Measurements from ENCODE around the gene CEP112.

Gene CEP112

DNA sequence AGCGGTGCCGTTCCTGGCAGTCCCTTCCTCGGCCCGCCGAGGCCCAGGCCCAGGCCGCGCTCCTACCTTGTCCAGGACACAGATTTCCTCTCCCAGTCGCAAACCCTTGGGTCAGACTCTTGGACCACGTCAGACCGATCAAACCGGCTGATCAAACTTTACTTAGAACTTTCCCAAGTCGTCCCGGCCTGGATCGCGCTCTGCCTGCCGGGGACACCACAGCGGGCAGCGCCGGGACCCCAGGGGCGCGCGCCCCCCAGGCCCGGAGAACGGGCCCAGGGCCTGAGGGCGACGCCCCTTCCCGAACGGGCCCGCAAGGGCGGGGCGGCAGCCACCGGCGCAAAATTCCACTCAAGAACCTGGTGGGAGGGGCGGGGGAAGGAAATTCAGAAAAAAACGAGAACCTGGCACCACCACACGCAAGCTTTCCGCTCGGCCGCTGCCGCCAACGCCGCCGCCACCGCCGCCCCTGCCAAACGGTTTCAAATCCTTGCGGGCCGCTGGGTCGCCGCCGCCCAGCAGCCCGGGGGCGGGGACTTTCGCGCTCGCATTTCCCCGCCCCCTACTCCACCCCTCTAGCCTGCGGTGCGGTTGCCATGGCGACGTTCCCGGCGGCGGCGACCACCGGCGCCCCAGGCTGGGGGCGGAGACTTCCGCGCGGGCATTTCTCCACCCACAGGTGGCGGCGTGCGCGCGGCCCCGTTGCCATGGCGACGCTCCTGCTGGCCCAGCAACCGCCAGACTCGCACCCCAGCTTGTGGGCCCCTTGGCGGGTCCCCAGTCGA lies at the start of gene CEP112:
Gene CEP112 (minus strand): TSS at position 541 of the 785 bp plus-strand sequence.
- FAIRE-seq, result no peak
- TF ChIP-seq, protein P1, sequence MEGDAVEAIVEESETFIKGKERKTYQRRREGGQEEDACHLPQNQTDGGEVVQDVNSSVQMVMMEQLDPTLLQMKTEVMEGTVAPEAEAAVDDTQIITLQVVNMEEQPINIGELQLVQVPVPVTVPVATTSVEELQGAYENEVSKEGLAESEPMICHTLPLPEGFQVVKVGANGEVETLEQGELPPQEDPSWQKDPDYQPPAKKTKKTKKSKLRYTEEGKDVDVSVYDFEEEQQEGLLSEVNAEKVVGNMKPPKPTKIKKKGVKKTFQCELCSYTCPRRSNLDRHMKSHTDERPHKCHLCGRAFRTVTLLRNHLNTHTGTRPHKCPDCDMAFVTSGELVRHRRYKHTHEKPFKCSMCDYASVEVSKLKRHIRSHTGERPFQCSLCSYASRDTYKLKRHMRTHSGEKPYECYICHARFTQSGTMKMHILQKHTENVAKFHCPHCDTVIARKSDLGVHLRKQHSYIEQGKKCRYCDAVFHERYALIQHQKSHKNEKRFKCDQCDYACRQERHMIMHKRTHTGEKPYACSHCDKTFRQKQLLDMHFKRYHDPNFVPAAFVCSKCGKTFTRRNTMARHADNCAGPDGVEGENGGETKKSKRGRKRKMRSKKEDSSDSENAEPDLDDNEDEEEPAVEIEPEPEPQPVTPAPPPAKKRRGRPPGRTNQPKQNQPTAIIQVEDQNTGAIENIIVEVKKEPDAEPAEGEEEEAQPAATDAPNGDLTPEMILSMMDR (IDR thresholded peaks at IDR 0.05; ENCODE audit: insufficient read depth, missing control alignments), result no peak
- DNase-seq (ENCODE audit: insufficient read length, low spot score), result peak; percentile 73

DNA sequence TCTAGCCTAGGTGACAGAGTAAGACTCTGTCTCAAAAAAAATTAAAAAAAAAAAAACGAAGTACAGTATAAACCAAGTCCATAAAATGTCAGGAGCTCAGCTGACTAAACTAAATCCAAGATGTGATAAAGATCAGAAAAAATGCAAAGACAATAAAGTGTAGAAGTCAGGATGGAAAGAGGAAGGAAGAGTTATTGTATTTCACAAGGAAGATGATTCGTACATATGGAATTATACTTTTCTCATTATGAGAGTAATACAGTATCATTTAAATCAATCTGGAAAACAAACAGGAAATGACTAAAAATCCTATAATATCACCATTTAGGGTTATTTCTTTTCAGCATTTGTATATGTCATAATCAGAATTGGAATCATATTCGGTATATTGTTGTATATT lies 48.7 kb upstream of the CEP112 start:
- TF ChIP-seq, protein P1 (IDR thresholded peaks at IDR 0.05; ENCODE audit: insufficient read depth, missing control alignments), result no peak
- DNase-seq (ENCODE audit: insufficient read length, low spot score) (no peak), FAIRE-seq (no peak)

DNA sequence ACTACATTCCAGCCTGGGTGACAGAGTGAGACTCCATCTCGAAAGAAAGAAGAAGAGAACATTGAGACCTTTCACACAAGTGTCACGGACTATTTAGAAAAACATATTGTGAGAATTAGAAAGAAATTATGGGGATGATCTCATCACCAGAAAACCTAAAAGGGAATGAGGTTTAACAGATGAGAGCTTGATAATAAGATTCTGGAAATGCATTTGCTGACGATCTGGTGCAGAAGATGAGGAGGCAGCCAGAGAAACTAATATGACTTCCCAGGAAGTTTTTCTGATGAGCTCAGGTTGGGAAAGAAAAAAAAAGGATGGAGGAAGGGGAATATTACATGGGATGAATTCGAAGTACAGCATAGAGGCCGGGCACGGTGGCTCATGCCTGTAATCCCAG lies 48.1 kb upstream of the CEP112 start:
- DNase-seq (ENCODE audit: insufficient read length, low spot score) (no peak), FAIRE-seq (no peak)
- TF ChIP-seq, protein P1 (IDR thresholded peaks at IDR 0.05; ENCODE audit: insufficient read depth, missing control alignments), result no peak

DNA sequence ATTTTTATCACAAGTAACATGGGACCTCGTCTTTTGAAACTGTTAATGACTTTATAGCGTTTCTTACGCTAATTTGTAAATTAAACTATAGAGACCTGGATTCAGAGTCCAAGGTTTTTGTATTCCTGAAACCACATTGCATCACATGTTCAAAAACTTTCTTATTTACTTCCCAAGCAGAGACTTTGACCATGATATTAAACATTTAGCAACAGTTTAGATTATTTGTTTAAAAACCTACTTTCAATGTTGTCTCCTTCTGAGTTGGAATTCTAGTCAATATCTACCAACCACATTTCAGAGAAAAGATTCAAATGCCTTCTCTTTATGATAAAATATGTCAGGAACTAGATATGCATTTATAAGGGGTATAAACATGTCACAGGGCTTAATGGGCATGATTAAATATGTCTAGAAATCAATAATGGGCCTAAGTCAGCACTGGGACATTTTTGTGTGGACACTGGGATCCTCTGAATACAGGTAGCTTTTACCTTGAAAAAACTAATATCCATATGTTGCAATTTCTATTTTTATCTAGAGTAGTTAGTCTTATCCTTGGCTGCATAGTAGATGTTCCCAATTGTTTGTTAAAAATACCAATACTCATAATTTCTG lies 43.6 kb upstream of the CEP112 start:
- TF ChIP-seq, protein P1 (IDR thresholded peaks at IDR 0.05; ENCODE audit: insufficient read depth, missing control alignments), result no peak
- FAIRE-seq, result no peak
- no peak for DNase-seq (ENCODE audit: insufficient read length, low spot score)

DNA sequence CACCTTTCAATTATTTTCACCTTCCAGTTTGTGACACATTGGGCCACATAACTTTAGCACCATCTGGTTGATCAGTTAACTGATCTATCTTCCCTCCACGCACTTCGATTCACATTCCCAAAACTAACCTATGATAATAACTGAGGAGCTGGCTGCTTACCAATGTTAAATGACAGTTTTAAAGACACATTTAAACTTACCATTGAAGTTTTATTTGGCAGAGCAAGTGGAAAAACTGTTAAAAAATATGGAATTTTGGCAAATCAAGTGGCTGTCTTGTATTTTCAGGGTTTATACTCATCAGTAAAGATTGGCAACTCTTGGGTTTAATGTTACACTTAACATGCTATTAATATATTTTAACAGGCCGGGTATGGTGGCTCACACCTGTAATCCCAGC lies 42.7 kb upstream of the CEP112 start:
- FAIRE-seq, result no peak
- TF ChIP-seq, protein P1 (IDR thresholded peaks at IDR 0.05; ENCODE audit: insufficient read depth, missing control alignments), result no peak
- DNase-seq (ENCODE audit: insufficient read length, low spot score), result no peak

DNA sequence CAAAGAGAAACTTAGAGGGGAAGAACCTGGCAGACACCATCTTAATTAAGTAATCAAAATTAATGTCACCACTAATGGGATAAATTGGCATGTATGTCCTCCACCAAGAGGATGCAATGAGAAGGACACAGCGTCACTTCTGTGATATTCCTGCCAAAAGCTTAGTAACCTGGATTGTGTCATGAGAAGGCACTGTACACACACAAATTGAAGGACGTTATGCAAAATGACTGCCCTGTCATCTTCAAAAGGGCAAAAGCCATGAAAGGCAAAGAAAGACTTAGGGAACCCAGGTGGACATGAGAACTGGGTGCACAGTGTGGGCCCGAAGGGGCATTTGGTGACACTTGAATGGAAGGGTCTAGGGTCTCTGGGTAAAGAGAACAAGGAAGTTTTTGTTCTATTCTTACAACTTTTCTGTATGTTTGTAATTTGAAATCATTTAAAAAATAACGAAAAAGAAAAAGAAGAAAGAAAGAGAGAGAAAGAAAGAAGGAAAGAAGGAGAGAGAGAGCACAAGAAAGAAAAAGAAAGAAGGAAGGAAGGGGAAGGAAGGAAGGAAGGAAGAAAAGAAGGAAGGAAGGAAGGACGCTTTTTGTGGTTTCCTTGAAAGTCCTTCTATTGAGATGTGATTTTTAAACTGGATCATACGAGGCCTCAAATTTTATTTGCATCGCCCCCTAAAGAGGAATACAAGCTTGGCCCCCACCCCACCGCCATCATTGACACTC lies 41.3 kb upstream of the CEP112 start:
- TF ChIP-seq, protein P1 (IDR thresholded peaks at IDR 0.05; ENCODE audit: insufficient read depth, missing control alignments), result no peak
- FAIRE-seq (no peak), DNase-seq (ENCODE audit: insufficient read length, low spot score) (no peak)
